Gastroesophageal sphincter (tissue), 4 donors: ENCODE measurements around the gene ZSCAN31. TPM values are rescaled to one million over a fixed set of nuclear protein-coding genes. Genes with fewer than 3 reads are reported as not detected.
A peak's percentile ranks its signal among the peaks of the same experiment; 100 is the strongest.

Experiments
- ATAC-seq: fragments of 150-250 bp; one replicate; pipeline ENCODE4 v1.9.1; 2016; ENCODE audit warnings: mild to moderate bottlenecking, moderate library complexity
- H3K27ac ChIP-seq, 4 donors: fragments of 200-600 bp; sonication (generic) in 3 of 4; 1 replicate in 3 of 4; 2 replicates in 1 of 4; pipeline ENCODE4 v1.5.1; 2016 to 2019
- H3K27me3 ChIP-seq: fragments of 200-600 bp; sonication (generic); one replicate; pipeline ENCODE4 v1.5.1; 2019
- H3K36me3 ChIP-seq, 2 donors: fragments of 200-600 bp; sonication (generic); one replicate each; pipeline ENCODE4 v1.5.1; 2019; ENCODE audit warnings: control low read depth in 1 of 2
- H3K4me1 ChIP-seq, 3 donors: fragments of 200-600 bp; sonication (generic); 1 replicate in 2 of 3; 2 replicates in 1 of 3; pipeline ENCODE4 v1.5.1; 2016 to 2019; ENCODE audit warnings: control low read depth in 2 of 3
- H3K4me3 ChIP-seq, 2 donors: fragments of 200-600 bp; sonication (generic); one replicate each; pipeline ENCODE4 v1.5.1; 2019; ENCODE audit warnings: mild to moderate bottlenecking in 1 of 2, moderate library complexity in 1 of 2
- H3K9me3 ChIP-seq, 3 donors: fragments of 200-600 bp; sonication (generic); one replicate each; pipeline ENCODE4 v1.5.1; 2017 to 2019; ENCODE audit warnings: control low read depth in 2 of 3
- EP300 ChIP-seq: sonication (generic); formaldehyde crosslinking; IDR thresholded peaks from one replicate; pipeline ENCODE4 v1.6.1; 2017; ENCODE audit warnings: antibody characterized with exemption, mild to moderate bottlenecking
- POLR2A ChIP-seq, 2 donors: fragments of 450-650 bp; IDR thresholded peaks; one replicate each; pipeline ENCODE4 v1.6.1; 2017; ENCODE audit warnings: antibody characterized with exemption in 2 of 2, mild to moderate bottlenecking in 2 of 2, moderate library complexity in 1 of 2
- POLR2AphosphoS5 ChIP-seq: sonication (generic); formaldehyde crosslinking; IDR thresholded peaks from one replicate; pipeline ENCODE4 v1.6.1; 2017; ENCODE audit warnings: antibody characterized with exemption
- WGBS, 2 donors: methylation state at CpG; one replicate each; pipeline ENCODE4 v1.1.5; 2018; ENCODE audit warnings: low coverage in 1 of 2; 5-methylcytosine and 5-hydroxymethylcytosine counted together
- total RNA-seq, 4 donors: library from RNA; depleted of rRNA; stranded (reverse); fragments of >200 nt; gene quantifications; one replicate each; pipeline ENCODE4 v1.1.0, GENCODE V29; 2016
- TF ChIP-seq, protein P1 (sequence below), 4 experiments: fragments of 200-600 bp in 2 of 4; fragments of 450-650 bp in 2 of 4; sonication (generic) in 1 of 4; IDR thresholded peaks; one replicate each; pipeline ENCODE4 v1.5.1; 2017 to 2019; ENCODE audit warnings: antibody characterized with exemption in 4 of 4, mild to moderate bottlenecking in 2 of 4, moderate library complexity in 2 of 4

The ZSCAN31 gene
- total RNA-seq: 10 to 100 TPM; 14.9 to 32.0 (median 24.8) TPM

DNA sequence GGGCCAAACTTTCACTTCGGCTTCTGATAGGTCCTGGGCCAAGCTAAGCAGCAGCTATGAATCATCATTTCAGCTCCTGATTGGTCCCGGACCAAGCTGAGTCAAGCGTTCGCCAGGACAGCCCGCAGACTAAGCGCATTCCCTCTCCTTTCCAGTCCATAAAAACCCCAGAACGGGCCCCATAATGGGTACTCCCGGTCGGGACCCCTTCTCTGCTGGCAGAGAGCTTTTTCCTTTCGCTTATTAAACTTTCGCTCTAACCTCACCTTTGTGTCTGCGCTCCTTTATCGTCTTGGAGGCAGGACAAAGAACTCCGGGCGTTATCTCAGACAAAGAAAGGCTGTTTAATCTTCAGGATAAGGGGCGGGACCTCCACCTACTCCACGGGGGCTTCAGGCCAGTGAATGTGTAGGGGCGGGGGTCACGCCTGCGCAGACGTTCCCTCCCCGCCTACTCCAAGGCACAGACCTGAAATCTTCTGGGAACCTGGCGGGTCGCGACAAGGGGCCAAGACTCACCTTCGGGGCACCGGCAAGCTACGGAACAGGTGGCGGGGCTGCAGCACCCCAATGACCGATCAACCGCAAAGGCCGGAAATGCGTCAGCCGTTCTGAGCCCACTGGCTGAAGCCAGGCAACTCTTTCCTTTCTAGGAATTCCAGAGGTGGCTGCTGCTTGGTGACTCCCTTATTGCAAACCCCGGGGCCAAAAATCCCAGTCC, at the start of gene ZSCAN31:
Gene ZSCAN31 (minus strand): TSS at position 585 of the 720 bp plus-strand sequence. CDS start 6,465 bp downstream, outside the sequence.
- ATAC-seq: peak; percentile 97
- no peak for TF ChIP-seq EP300
- TF ChIP-seq POLR2A (IDR thresholded peaks at IDR 0.05): peak; percentile 90 to 92
- TF ChIP-seq, protein P1, sequence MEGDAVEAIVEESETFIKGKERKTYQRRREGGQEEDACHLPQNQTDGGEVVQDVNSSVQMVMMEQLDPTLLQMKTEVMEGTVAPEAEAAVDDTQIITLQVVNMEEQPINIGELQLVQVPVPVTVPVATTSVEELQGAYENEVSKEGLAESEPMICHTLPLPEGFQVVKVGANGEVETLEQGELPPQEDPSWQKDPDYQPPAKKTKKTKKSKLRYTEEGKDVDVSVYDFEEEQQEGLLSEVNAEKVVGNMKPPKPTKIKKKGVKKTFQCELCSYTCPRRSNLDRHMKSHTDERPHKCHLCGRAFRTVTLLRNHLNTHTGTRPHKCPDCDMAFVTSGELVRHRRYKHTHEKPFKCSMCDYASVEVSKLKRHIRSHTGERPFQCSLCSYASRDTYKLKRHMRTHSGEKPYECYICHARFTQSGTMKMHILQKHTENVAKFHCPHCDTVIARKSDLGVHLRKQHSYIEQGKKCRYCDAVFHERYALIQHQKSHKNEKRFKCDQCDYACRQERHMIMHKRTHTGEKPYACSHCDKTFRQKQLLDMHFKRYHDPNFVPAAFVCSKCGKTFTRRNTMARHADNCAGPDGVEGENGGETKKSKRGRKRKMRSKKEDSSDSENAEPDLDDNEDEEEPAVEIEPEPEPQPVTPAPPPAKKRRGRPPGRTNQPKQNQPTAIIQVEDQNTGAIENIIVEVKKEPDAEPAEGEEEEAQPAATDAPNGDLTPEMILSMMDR (IDR thresholded peaks at IDR 0.05): no peak
- TF ChIP-seq POLR2AphosphoS5: peak; percentile 92
- 0% methylated on average over 1 to 15 of the region's 35 CpGs for WGBS, 2 donors

DNA sequence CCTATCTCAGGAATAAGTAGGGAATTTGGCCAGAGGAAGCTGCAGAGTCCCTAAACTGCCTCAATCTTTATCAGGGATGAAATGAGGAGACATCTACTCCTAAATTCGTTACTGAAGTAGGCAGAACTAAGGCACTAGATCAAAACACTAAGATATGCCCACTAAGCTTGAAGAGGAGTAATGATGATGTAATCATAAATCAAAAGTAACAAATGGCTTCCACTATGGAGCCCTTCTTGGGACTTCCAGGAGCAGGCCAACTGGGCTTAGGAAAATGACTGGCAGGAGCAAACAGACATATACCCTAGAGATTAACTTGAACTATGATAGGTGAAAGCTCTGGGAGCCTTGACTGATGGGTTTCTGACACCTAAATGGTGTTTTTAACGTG, 48.2 kb upstream of the ZSCAN31 start:
- no peak for TF ChIP-seq EP300
- no peak for TF ChIP-seq POLR2A (IDR thresholded peaks at IDR 0.05)
- TF ChIP-seq, protein P1 (IDR thresholded peaks at IDR 0.05): no peak
- no peak for TF ChIP-seq POLR2AphosphoS5
- H3K9me3 ChIP-seq: no peaks in the 10 kb centered on the region
- H3K4me1 ChIP-seq: peaks cover 0 to 40% (median 4%) of the 10 kb centered on the region in 3 donors
- H3K4me3 ChIP-seq: no peak overlapping the region
- WGBS, 2 donors: 59 to 94% methylated on average over 2 of the region's 2 CpGs
- H3K36me3 ChIP-seq: peaks cover 3 to 52% of the 10 kb centered on the region in 2 donors
- no peaks in the 10 kb centered on the region for H3K27me3 ChIP-seq
- ATAC-seq: no peak
- H3K27ac ChIP-seq: peak overlapping the region in 3 of 4 donors; percentile 84 to 90 (median 87)

More for the DNA sequence above, at the start of gene ZSCAN31:
- Histone ChIP-seq H3K4me1 (peaks cover 6 to 26% (median 10%) of the 10 kb centered on the region in 3 donors), H3K27me3 (no peaks in the 10 kb centered on the region), H3K9me3 (no peaks in the 10 kb centered on the region), H3K27ac (peak within 1 kb of the TSS; percentile 97 to 98 (median 98)), H3K4me3 (peak within 1 kb of the TSS; percentile 73 to 81), H3K36me3 (no peaks in the 10 kb centered on the region)

DNA sequence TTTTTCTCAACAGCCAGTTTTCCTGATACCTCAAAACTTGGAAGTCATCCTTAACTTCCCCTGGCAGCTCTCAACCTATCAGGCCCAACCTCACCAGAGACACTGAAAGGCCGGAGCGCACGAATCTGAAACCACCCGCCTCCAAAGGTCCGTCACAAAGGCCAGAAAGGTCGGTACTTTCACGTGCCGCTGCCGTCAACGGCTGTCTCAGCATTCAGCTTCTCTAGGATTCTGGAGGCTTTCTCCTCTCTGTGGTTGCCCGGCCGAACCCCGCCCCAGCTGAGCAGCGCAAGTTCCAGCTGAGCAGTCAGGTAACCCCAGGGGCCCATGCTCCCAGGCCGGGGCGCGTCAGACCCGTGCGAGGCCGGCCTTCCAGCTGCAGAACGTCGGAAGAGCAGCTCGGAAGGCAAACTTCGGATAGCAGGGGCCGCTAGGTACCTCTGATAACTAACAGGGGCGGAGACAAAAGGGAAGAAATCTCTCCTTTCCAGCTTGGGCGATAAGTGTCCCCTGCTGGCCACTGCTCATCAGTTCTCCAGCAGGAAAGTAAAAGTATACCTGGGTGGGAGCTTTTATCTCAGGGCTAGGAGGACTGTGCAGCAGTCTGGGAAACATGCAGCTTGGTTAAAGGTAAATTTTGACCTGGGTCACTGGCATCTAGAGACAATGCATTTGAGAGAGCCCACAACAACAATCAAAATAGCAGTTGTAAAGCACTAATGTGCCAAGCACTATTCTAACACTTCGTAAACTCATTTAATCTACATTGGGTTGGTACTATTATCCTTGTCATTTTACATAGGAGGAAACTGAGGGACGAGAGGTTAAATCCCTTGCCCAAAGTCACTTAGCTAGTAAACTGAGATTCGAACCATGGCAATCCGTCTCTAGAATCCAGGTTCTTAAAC, 47.5 kb upstream of the ZSCAN31 start:
- peak; percentile 98 for ATAC-seq
- H3K4me3 ChIP-seq: peak overlapping the region; percentile 49 to 56
- H3K4me1 ChIP-seq: peaks cover 0 to 40% (median 4%) of the 10 kb centered on the region in 3 donors
- H3K9me3 ChIP-seq: no peaks in the 10 kb centered on the region
- H3K27me3 ChIP-seq: no peaks in the 10 kb centered on the region
- H3K36me3 ChIP-seq: peaks cover 3 to 51% of the 10 kb centered on the region in 2 donors
- H3K27ac ChIP-seq: peak overlapping the region; percentile 55 to 90 (median 86)
- TF ChIP-seq, protein P1 (IDR thresholded peaks at IDR 0.05): peak; percentile 19 to 59 (median 55)
- TF ChIP-seq POLR2A (IDR thresholded peaks at IDR 0.05) (peak in 1 of 2 donors; percentile 14), POLR2AphosphoS5 (peak; percentile 67), EP300 (no peak)
- 19 to 81% methylated on average over 4 to 24 of the region's 31 CpGs for WGBS, 2 donors

DNA sequence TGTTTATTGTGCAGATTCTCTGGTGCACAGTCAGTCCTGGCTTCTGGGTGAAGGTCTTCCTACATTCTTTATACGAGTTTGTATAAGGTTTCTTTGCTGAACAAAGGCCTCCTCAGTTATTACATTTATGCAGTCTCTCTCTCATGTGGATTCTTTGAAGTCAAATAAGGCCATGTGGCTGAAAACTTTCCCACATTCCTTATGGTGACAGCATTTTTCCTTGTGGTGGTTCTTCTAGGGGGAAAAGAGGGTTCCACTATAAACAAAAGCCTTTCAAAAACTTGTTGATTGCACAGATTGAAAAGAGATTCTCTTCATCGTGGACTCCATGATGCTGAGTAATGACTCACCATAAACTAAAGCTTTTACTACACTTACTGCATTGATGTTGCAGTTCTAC, 44.4 kb upstream of the ZSCAN31 start:
- Histone ChIP-seq H3K27me3 (no peaks in the 10 kb centered on the region), H3K36me3 (peaks cover 3 to 34% of the 10 kb centered on the region in 2 donors), H3K4me1 (peaks cover 0 to 40% (median 4%) of the 10 kb centered on the region in 3 donors), H3K27ac (no peak overlapping the region), H3K9me3 (no peaks in the 10 kb centered on the region), H3K4me3 (no peak overlapping the region)
- TF ChIP-seq EP300 (no peak), POLR2AphosphoS5 (no peak), POLR2A (IDR thresholded peaks at IDR 0.05) (no peak)
- TF ChIP-seq, protein P1 (IDR thresholded peaks at IDR 0.05): no peak
- 86 to 94% methylated on average over 2 of the region's 2 CpGs for WGBS, 2 donors
- no peak for ATAC-seq
